H9 (cell line): ENCODE data around the gene DPP6. TPM values are rescaled to one million over a fixed set of nuclear protein-coding genes. Genes with fewer than 3 reads are reported as not detected.

Source experiments
- DNase-seq: peaks from one replicate; pipeline ENCODE4 v3.0.0-alpha.2; 2017
- H2AFZ ChIP-seq: one replicate; pipeline ENCODE4 v1.6.1; 2013; ENCODE audit warnings: mild to moderate bottlenecking, low read length, control low read depth, moderate library complexity
- H2AK5ac ChIP-seq: 2 replicates; pipeline ENCODE4 v1.6.1; 2013; ENCODE audit warnings: low read length, control low read depth, mixed read lengths; ENCODE audit not compliant: insufficient read length
- H2BK120ac ChIP-seq: one replicate; pipeline ENCODE4 v1.6.1; 2013; ENCODE audit warnings: low read depth, mild to moderate bottlenecking, low read length, control low read depth, inconsistent platforms; ENCODE audit not compliant: poor library complexity, severe bottlenecking
- H2BK12ac ChIP-seq: 2 replicates; pipeline ENCODE4 v1.6.1; 2013; ENCODE audit warnings: low read length, control low read depth, mixed read lengths, low read depth; ENCODE audit not compliant: insufficient read length
- H2BK15ac ChIP-seq: 2 replicates; pipeline ENCODE4 v1.6.1; 2013; ENCODE audit warnings: low read depth, low read length, control low read depth
- H2BK20ac ChIP-seq: one replicate; pipeline ENCODE4 v1.6.1; 2013; ENCODE audit warnings: low read depth, mild to moderate bottlenecking, low read length, control low read depth, inconsistent platforms; ENCODE audit not compliant: poor library complexity, severe bottlenecking
- H2BK5ac ChIP-seq: 2 replicates; pipeline ENCODE4 v1.6.1; 2013; ENCODE audit warnings: low read length, control low read depth, mixed read lengths; ENCODE audit not compliant: insufficient read length
- H3K14ac ChIP-seq: 2 replicates; pipeline ENCODE4 v1.6.1; 2013; ENCODE audit warnings: low read length, control low read depth; ENCODE audit not compliant: insufficient read depth
- H3K18ac ChIP-seq: 2 replicates; pipeline ENCODE4 v1.6.1; 2013; ENCODE audit warnings: low read depth, mild to moderate bottlenecking, mixed read lengths, low read length, control low read depth; ENCODE audit not compliant: insufficient read length
- H3K23ac ChIP-seq: 2 replicates; pipeline ENCODE4 v1.6.1; 2013; ENCODE audit warnings: low read length, control low read depth, mixed read lengths, low read depth; ENCODE audit not compliant: insufficient read length
- H3K23me2 ChIP-seq: 2 replicates; pipeline ENCODE4 v1.6.1; 2013; ENCODE audit warnings: low read depth, mild to moderate bottlenecking, mixed read lengths, low read length, control low read depth; ENCODE audit not compliant: insufficient read length, poor library complexity, severe bottlenecking
- H3K27ac ChIP-seq: 2 replicates; pipeline ENCODE4 v1.5.1; 2013; ENCODE audit warnings: low read length, control low read depth, mixed read lengths, low read depth; ENCODE audit not compliant: insufficient read length
- H3K27me3 ChIP-seq: 2 replicates; pipeline ENCODE4 v1.6.1; 2013; ENCODE audit warnings: low read length, control low read depth, inconsistent platforms; ENCODE audit not compliant: insufficient read depth
- H3K4ac ChIP-seq: 2 replicates; pipeline ENCODE4 v1.6.1; 2013; ENCODE audit warnings: low read depth, mild to moderate bottlenecking, control low read depth, inconsistent platforms, low read length, moderate library complexity
- H3K4me1 ChIP-seq: 2 replicates; pipeline ENCODE4 v1.6.1; 2013; ENCODE audit warnings: low read length, control low read depth, inconsistent platforms; ENCODE audit not compliant: insufficient read depth
- H3K4me2 ChIP-seq: 2 replicates; pipeline ENCODE4 v1.6.1; 2013; ENCODE audit warnings: low read length, control low read depth, mixed read lengths; ENCODE audit not compliant: insufficient read length, insufficient read depth
- H3K56ac ChIP-seq: 2 replicates; pipeline ENCODE4 v1.6.1; 2013; ENCODE audit warnings: low read depth, mild to moderate bottlenecking, mixed read lengths, low read length, control low read depth; ENCODE audit not compliant: insufficient read length
- H3K79me1 ChIP-seq: 2 replicates; pipeline ENCODE4 v1.6.1; 2013; ENCODE audit warnings: low read depth, mild to moderate bottlenecking, moderate library complexity, low read length, control low read depth, inconsistent platforms; ENCODE audit not compliant: insufficient read depth, poor library complexity, severe bottlenecking
- H3K79me2 ChIP-seq: 2 replicates; pipeline ENCODE4 v1.6.1; 2013; ENCODE audit warnings: low read length, control low read depth, inconsistent platforms; ENCODE audit not compliant: insufficient read depth
- H3K9ac ChIP-seq: 2 replicates; pipeline ENCODE4 v1.6.1; 2013; ENCODE audit warnings: low read length, control low read depth, mixed read lengths; ENCODE audit not compliant: insufficient read length; ENCODE audit errors: extremely low read depth
- H3K9me3 ChIP-seq: one replicate; pipeline ENCODE4 v1.6.1; 2013; ENCODE audit warnings: low read depth, low read length, inconsistent platforms; ENCODE audit not compliant: control insufficient read depth
- H3T11ph ChIP-seq: one replicate; pipeline ENCODE4 v1.6.1; 2013; ENCODE audit warnings: mild to moderate bottlenecking, low read length, control low read depth, inconsistent platforms
- H4K20me1 ChIP-seq: one replicate; pipeline ENCODE4 v1.6.1; 2013; ENCODE audit not compliant: control insufficient read depth, insufficient read length, insufficient read depth
- H4K5ac ChIP-seq: 2 replicates; pipeline ENCODE4 v1.6.1; 2013; ENCODE audit warnings: low read depth, mild to moderate bottlenecking, mixed read lengths, low read length, control low read depth; ENCODE audit not compliant: insufficient read length
- H4K8ac ChIP-seq: replicated peaks from 2 replicates; pipeline ENCODE4 v1.6.1; 2013; ENCODE audit warnings: low read length, control low read depth, mixed read lengths, low read depth; ENCODE audit not compliant: insufficient read length
- H4K91ac ChIP-seq: 2 replicates; pipeline ENCODE4 v1.6.1; 2013; ENCODE audit warnings: low read depth, mild to moderate bottlenecking, moderate library complexity, mixed read lengths, low read length, control low read depth; ENCODE audit not compliant: insufficient read length
- H3K27ac Mint-ChIP-seq, 3 experiments: 2 replicates in 2 of 3; 3 replicates in 1 of 3; pipeline ENCODE4 v1.8.0; 2020 to 2021; ENCODE audit warnings: mixed read lengths in 3 of 3, mild to moderate bottlenecking in 1 of 3, moderate library complexity in 1 of 3
- H3K27me3 Mint-ChIP-seq: 2 replicates; pipeline ENCODE4 v1.8.0; 2021; ENCODE audit warnings: low read depth, mild to moderate bottlenecking, moderate library complexity, mixed read lengths
- H3K36me3 Mint-ChIP-seq, 3 experiments: 2 replicates in 2 of 3; 3 replicates in 1 of 3; pipeline ENCODE4 v1.8.0; 2020 to 2021; ENCODE audit warnings: low read depth in 3 of 3, mixed read lengths in 3 of 3; ENCODE audit not compliant: insufficient read depth in 1 of 3
- H3K4me1 Mint-ChIP-seq, 2 experiments: 2 replicates each; pipeline ENCODE4 v1.8.0; 2020; ENCODE audit warnings: mixed read lengths in 2 of 2
- H3K4me3 Mint-ChIP-seq, 2 experiments: 2 replicates in 1 of 2; 3 replicates in 1 of 2; pipeline ENCODE4 v1.8.0; 2020 to 2021; ENCODE audit warnings: mild to moderate bottlenecking in 2 of 2, mixed read lengths in 2 of 2, moderate library complexity in 1 of 2
- H3K9me3 Mint-ChIP-seq, 2 experiments: 2 replicates in 1 of 2; 3 replicates in 1 of 2; pipeline ENCODE4 v1.8.0; 2020; ENCODE audit warnings: mild to moderate bottlenecking in 2 of 2, mixed read lengths in 2 of 2, moderate library complexity in 1 of 2
- CTCF ChIP-seq: fragments of 200-600 bp; sonication (generic); conservative IDR thresholded peaks from 3 replicates; pipeline ENCODE4 v1.8.0; 2021; ENCODE audit warnings: antibody characterized with exemption, mild to moderate bottlenecking
- WGBS: extraction: QIAGEN DNeasy Blood & Tissue Kit; methylation state at CpG from one replicate; pipeline ENCODE4 v1.1.7; 2013; ENCODE audit warnings: missing lambda C conversion rate, low lambda C conversion rate, mixed read lengths; ENCODE audit not compliant: insufficient read length; ENCODE audit errors: extremely low coverage; 5-methylcytosine and 5-hydroxymethylcytosine counted together
- total RNA-seq: library from RNA; stranded (reverse); gene quantifications from 2 replicates; pipeline ENCODE4 v1.2.1, GENCODE V29; 2021

Gene DPP6
- total RNA-seq, 1 experiment from 2014 or later: 4.5 TPM

GRCh38 chr7:154874409-154875113 lies 822.4 kb downstream of the DPP6 start:
- Mint-ChIP-seq H3K4me3 (no peak overlapping the region), H3K27me3 (no peaks in the 10 kb centered on the region), H3K27ac (no peak overlapping the region; a peak in 1 of 7 replicates), H3K9me3 (no peaks in the 10 kb centered on the region; a peak in 3 of 5 replicates), H3K36me3 (no peaks in the 10 kb centered on the region; a peak in 1 of 7 replicates), H3K4me1 (peaks cover 17 to 25% of the 10 kb centered on the region in 2 experiments)
- no peaks in the 10 kb centered on the region for H3K27me3 ChIP-seq
- H2BK20ac ChIP-seq: no peak overlapping the region
- no peak overlapping the region for H3K4ac ChIP-seq
- H3K27ac ChIP-seq: no peak overlapping the region
- no peak overlapping the region for H4K91ac ChIP-seq
- H4K8ac ChIP-seq: no peak overlapping the region
- no peaks in the 10 kb centered on the region for H3K79me2 ChIP-seq
- no peak overlapping the region for H2AK5ac ChIP-seq
- H2BK12ac ChIP-seq: no peak overlapping the region
- no peak overlapping the region for H3K23ac ChIP-seq
- no peak overlapping the region for H2BK120ac ChIP-seq
- no peak overlapping the region for H3K9ac ChIP-seq
- no peak overlapping the region for H3K56ac ChIP-seq
- H3K9me3 ChIP-seq: no peaks in the 10 kb centered on the region
- no peaks in the 10 kb centered on the region for H3K23me2 ChIP-seq
- TF ChIP-seq CTCF: no peak
- H3K4me1 ChIP-seq: no peaks in the 10 kb centered on the region; the same call in 1 of the 2 replicates
- no peak overlapping the region for H2BK15ac ChIP-seq
- WGBS: no CpG with 5 or more reads among the region's 10 CpGs
- no peak overlapping the region for H2AFZ ChIP-seq
- H3K4me2 ChIP-seq: no peak overlapping the region
- H2BK5ac ChIP-seq: no peak overlapping the region
- DNase-seq: no peak
- no peak overlapping the region for H3K14ac ChIP-seq
- no peaks in the 10 kb centered on the region for H4K20me1 ChIP-seq
- no peak overlapping the region for H3T11ph ChIP-seq
- no peak overlapping the region for H3K18ac ChIP-seq
- H3K79me1 ChIP-seq: no peaks in the 10 kb centered on the region
- H4K5ac ChIP-seq: no peak overlapping the region
